ENCODE measurements around the gene BLTP3B.

Gene BLTP3B

DNA sequence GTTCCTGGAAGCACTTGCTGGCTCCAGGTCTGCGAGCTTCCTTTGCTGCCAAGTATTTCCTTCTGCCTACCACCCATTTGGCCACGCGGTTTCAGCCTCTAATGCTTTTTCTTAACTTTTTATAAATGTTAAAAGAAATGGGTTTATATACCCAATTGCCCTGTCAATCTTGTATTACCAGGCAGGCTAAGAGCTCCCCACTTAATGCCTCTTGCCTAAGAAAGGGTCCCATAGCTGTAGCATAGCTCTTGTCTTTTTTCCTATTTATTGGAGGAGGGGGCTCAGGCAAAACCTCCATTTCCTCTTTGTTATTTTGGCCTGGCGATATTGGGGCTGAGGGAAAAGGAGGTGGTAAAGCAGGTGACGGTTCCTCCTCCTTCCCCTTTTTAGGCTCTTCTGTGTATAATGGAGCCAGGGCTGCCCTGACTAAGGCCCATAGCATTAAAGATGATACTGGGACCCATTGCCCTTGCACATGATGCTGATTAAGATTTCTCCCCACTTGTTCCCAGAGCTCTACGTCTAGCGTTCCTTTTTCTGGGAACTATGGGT, 21.6 kb upstream of the BLTP3B start:
- DNase-seq (ENCODE audit: low read depth in 2 of 2), result no peak

DNA sequence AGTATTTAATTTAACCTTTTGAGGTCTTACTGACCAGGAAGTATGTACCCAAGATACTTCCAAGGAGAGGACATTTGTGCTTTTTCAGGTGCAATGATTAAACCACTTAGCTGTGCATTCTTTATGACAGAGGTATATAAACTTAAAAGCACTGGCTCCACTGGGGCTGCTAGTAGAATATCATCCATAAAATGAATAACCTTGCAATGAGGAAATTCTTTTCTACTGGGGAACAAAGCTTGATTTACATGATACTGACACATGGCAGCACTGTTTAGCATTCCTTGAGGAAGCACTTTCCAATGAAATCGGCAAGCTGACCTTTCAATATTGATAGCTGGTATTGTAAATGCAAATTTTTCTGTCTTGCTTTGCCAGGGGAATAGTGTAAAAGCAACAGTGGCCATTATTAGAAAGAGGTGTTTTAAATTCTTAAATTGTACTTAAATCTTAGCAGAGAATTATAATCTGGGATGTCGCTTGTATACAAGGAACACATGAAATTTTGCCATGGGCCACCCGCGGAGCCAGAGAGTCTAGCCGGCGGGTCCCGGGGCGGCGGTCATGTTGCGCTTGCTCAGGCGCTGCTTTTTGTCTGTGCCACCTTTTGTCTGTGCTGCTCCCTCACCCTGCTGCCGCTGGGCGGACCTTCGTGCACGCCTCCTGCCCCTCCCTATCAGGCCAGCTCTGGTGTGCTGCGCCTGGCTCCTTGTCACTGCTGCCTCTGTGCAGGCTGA, 20.9 kb upstream of the BLTP3B start:
- DNase-seq (ENCODE audit: low read depth in 2 of 2), result peak; percentile 25 to 40

DNA sequence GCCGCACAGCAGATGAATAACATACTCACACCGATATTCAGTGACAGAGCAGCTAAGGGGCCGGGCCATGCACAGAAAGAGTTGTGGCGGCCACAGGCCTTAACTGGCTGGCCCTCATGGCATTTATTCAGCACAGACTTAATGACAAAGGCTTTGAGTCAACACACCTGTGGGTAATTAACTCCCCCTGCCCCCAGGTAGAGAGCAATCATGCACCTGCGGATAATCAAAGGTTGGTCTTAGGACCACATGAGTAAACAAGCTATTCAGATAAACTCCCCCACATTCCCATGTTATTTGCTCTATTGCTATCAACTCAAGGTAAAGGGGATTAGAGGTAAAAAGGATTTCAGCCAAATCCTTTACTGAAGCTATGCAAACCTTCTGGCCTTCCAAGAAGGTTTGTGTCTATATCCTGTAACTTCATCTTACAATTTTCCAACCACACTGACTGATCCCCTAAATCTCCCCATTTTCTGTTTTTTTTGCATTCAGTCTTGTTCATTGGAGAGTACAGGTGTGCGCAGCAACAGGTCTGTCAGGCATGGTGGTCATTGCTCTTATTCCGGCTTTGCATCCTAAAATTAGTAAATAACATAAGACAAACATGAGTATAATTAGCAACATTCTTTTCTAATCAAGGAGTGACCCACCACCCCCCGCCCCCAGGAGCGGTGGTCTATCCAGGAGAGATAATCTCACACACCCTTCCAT, 16.9 kb upstream of the BLTP3B start:
- DNase-seq (ENCODE audit: low read depth in 2 of 2), result no peak

DNA sequence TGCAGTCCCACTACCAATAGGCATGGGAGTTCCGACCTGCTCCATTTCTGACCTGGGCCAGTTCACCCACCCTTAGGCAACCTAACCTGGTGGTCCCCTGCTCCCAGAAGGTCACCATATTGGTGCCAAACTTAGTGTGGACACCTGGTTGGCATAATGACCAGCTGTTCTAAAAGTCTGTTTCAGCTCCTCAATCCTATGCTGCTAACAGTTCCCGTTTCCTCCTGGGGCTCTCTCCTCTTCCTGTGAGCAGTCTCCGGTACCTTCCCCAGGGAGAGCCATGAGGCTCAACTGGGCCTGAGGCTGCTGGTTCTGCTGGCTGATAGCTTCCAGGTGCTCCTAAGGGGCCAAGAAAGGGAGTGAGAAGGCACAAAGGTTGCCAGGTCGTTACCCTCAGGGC, 15.9 kb upstream of the BLTP3B start:
- no peak for DNase-seq (ENCODE audit: low read depth in 2 of 2)

DNA sequence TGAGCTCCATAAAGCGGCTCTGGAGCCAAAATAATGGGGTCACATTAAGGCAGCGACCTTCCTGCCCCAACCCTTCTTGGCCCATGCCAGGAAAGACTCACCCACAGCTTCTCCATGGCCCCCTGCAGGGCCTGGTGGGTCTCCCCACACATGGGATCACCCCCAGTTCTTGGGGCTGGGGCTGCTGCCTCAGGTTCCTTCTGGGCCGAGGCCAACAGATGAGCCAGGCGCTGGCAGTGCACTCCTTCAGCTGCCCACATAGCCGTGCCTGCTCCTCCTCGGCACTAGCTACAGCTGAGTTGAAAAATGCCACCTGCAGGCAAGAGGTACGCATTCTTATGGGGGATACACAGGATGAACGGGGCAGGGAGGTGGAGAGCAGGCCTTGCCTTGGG, 14.8 kb upstream of the BLTP3B start:
- no peak for DNase-seq (ENCODE audit: low read depth in 2 of 2)

DNA sequence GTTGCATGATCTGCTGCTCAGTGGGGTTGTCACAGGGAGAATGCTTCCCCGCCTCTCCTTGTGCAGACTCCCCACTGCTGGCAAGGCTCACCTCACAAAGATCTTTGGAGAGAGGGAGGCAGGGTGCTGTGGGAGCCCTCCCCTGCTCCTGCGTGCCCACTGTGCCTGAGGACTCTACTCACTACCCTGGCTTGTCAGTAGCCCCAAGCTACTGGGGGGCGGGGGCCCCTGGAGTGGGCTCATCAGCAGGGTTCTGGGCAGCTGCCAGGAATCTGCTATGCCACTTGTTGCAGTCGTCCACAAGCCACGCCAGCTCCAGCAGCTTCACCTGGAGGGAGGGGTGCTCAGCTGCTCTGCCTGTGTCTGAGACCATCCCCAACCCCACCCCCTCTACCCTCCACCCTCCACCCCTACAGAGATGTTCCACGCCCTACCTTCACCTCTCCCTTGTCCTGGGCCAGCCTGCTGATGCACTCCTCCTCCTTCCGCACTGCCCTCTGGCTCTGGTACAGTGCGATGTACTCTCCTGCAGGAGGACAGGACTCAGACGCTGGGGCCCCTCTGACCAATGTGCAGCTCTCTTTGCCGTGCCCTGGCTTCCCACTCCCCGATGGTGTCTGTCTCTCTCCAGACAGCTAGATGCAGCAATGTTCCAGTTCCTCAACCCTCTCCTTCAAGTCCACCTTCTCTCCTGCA, 14.2 kb upstream of the BLTP3B start:
- no peak for DNase-seq (ENCODE audit: low read depth in 2 of 2)

DNA sequence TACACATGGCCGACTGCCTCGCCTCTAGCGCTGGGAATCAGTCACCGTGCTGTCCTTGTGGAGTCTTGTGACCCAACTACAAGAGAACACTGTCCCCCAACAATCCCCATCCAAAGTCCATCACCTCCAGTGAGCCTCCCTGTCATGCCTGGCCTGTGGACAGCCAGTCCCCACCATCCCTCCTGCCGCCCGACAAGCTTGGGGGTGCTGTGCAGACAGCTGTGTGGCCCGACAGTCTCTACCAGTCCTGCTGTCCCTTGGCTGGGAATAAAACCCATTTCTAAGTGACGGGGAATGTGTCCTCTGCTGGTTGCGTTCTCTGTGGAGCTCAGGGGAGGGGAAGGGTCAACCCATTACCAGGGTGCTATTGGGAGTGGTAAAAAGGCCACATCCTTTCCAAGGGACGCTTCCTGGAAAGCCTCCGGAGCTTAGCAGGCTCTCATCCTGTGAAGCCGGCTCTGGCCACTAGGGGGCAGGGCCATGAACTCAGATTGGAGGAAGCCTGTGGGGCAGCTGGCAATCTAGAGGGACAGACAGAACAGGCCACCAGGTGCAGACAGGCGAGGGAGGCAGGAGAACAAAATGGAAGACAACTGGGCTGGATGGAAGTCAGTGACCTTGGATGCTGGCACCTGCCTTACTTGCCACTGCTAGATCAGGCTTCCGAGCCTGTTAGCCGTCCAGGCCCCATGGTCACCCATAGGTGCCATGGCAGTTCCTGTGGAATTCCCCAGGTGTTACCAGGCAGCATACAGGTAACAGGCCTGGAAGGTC, 12.0 kb upstream of the BLTP3B start:
- peak; percentile 46 to 58 for DNase-seq (ENCODE audit: low read depth in 2 of 2)

DNA sequence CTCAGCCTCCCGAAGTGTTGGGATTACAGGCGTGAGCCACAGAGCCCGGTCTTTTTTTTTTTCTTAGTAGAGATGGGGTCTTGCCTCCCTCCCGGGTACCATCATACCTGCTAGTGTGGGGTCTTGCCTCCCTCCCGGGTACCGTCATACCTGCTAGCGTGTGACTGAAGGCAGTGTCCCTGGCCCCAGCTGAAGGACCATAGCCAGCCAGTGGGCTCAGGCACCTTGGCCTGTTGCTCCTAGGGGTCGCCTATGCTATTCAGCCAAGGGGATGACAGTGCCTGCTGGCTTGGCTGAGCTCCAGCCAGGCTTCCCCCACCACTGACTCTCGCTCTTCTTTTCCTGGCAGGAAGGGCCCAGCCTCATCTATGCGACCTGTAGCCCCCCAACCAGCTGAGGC, 10.5 kb upstream of the BLTP3B start:
- DNase-seq (ENCODE audit: low read depth in 2 of 2), result no peak

DNA sequence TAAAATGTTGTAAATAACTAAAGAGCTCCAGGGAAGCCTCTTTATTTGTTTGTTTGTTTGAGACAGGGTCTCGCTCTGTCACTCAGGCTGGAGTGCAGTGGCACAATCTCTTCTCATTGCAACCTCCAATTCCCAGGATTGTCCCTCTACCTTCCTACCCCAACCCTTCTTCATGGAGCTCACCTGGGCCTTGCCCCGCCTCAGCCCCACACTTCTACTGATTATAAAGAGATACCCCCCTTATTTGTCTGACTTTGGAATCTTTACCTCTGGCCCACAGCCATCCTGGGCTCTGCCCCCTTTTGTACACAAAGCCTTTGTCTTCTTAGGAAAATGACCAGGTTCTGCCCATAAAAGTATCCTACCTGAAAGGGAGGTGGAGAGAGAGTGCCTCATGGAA, 9.1 kb upstream of the BLTP3B start:
- DNase-seq (ENCODE audit: low read depth in 2 of 2), result no peak

DNA sequence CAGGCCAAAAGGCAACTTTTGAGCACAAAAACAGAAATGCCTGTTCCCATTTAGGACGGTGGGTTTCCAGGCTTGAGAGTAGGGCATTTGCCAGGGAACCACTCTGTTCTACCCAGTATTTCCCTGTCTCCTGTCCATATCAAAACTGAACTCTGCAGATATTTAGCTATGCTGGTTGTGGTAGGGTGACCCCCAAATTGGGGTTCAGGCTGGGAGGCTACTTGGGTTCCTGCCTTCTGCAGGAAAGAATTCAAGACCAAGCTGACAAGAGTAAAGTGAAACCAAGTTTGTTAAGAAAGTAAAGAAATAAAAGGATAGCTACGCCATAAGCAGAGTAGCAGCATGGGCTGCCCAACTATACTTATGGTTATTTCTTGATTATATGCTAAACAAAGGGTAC, 3.6 kb upstream of the BLTP3B start:
- DNase-seq (ENCODE audit: low read depth in 2 of 2), result no peak

DNA sequence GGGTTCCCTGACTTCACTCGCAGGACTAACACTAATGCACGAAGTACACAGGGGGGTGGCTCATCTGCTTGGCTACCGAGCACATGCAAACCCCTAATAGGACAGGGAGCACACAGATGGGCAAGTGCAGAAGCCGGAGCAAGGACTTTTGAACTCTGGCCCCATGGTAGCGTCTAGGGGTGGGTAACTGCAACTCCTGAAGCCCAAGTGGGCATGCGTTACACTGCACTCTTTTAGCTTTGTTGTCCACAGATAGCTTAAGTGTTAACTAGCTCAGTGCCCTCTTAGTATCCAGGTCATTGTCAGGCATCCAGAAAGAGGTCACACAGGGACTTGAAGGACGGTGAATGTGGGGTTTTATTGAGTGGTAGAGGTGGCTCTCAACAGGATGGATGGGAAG, 3.0 kb upstream of the BLTP3B start:
- DNase-seq (ENCODE audit: low read depth in 2 of 2), result no peak

DNA sequence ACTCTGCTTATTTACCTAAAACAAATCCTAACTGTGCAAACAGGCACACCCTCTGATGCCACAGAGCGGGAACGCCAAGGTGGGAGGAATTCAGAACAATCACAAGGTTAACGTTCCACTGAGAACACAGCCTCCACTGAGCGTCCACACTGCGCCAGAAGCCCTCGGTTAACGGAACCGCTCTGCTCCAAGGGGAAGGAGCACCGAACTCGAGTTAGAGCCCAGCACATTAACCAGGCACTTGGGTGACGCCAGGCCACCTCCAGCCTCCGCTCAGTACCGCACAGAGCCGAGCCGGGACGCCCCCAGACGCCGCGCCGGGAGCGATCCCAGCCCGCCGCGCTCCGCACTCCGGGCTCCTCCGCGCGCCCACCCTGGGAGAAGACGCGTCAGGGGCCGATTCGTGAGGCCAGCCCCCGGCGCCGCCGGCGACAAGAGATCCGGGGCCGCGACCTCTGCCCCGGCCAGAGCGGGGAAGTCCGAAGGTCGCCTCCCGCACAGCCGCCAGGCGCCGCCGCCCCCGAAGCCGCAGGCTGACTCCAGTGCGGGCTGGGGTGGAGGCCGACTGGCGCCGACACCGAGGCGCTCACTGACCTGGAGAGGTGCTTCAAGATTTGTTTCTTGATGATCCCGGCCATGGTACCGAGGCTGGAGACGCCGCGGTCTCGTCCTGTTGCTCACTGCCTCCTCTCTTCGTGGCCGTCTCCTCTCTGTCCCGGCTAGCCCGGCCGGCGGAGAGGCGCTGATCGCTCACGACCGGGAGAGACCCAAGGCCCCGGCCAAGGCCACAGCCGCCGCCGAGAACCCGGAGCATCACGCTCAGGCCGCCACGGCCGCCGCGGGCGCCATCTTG, 450 bp downstream of the BLTP3B start:
- DNase-seq (ENCODE audit: low read depth in 2 of 2), result peak in 1 of 2 donors; percentile 5

DNA sequence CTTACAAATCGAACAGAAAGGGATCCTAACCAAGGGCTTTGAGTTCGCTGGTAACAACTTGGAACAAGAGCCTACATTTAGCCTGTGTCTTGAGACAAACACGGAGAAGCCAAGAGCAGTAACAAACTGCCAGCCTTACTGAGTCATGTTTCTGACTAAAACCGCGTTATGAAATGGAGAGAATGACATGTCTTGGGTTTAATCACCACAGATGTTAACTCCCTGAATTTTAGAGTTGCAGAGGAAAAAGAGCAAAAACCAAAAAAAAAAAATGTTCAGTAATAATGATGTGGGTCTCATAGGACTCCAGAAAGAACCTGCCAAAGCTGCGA, 1.0 kb downstream of the BLTP3B start:
- no peak for DNase-seq (ENCODE audit: low read depth in 2 of 2)

DNA sequence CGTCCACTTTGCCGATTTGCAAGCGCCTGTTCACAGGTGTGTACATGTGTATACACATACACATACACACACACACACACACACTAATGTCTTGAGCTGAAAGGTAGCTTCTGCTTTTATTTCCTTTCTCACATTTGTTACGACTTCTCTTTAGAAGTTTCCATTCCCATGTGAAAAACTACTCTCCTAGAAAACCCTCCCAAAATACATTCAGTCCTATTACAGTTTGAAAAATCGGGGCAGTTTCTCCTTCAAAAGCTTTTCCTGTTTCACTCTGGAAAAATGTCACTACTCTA, 3.9 kb downstream of the BLTP3B start:
- no peak for DNase-seq (ENCODE audit: low read depth in 2 of 2)

DNA sequence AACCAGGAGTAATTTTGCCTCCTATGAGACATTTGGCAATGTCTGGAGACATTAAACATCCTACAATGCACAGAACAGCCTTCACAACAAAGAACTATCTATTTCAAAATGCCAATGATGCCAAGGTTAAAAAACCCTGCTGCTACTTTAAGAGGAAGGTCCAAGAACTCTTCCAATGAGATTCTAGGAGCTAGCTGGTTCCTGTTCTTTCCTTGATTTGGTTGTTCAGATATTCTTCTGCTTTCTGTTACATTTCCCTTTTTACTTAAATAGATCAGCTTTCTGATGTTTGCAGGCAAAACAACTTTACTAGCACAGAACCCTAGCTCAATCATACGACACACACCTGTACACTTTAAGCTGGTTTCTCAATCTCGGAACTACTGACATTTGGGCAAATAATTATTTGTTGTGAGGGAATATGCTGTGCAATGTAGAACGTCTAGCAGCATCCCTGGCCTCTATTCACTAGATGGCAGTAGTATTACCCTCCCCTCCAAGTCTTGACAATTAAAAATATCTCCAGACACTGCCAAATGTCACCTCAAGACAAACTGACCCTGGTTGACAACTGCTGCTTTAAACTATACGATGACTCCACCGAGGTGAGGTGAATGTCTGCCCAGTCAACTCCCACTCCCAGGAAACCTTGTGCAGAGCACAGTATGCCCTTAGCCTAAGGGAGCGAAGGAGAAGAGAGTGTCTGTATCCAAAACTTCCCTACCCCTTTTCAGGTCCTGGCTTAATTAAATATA, 4.4 kb downstream of the BLTP3B start:
- no peak for DNase-seq (ENCODE audit: low read depth in 2 of 2)

DNA sequence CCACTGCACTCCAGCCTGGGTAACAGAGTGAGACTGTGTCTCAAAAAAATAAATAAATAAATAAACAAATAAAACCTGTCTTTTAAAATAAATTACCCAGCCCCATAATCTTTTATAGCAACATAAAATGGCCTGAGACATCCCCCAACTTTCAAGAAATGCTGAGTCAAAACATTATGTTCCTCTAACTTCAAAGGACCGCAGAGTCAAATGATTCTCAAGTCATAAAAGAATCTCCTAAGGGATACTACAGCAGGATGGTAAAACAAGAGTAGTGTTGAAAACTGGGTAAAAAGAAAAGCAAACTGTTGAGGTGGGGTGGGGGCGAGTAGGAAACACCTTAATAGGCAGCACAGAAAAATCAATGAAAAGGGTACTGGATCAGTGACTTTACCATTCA, 9.5 kb downstream of the BLTP3B start:
- no peak for DNase-seq (ENCODE audit: low read depth in 2 of 2)

DNA sequence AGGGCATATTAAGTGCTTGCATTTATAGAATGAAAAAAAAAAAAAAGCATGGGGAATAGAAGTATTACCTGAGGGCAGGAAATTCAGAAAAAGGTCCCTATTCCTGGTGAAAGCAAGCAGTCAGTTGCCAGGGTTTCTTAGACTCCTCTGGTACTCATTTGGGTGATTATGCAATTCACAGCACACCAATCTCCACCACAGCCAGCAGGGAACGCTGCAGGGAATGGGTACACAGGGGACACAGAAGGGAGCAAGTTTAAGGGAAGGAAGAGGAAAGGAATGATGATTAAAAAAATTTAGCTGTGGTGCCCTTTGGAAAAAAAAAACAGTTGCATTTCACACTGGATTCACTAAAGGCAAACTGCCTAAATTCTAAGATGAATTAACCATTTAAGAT, 14.2 kb downstream of the BLTP3B start:
- no peak for DNase-seq (ENCODE audit: low read depth in 2 of 2)

DNA sequence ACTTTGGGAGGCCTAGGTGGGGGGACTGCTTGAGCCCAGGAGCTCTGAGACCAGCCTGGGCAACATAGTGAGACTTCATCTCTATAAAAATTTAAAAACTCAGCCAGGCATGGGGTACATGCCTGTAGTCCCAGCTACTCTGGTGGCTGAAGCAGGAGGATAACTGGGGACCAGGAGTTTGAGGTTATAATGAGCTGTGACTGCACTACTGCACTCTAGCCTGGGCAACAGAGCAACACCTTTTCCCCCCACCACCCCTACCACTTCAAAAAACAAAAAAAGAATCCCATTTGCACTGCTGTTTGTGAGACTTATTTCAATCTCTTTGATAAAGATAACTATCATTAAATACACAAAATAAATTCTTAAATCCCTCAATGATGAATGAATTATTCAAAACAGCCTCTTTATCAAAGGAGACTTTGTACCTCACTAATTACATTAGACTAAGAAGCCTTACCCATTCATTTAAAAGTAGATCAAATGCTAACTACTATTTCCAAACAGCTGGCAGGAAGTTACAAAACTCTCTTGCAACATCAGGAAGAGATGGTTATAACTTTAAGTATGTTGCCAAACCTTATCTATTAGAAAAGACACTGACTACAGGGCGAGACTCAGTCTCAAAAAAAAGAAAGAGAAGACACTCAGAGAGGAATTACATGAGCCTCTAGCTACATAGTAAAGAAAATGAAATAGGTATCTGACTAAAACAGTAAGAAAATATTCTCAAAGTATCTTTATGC, 14.7 kb downstream of the BLTP3B start:
- no peak for DNase-seq (ENCODE audit: low read depth in 2 of 2)

DNA sequence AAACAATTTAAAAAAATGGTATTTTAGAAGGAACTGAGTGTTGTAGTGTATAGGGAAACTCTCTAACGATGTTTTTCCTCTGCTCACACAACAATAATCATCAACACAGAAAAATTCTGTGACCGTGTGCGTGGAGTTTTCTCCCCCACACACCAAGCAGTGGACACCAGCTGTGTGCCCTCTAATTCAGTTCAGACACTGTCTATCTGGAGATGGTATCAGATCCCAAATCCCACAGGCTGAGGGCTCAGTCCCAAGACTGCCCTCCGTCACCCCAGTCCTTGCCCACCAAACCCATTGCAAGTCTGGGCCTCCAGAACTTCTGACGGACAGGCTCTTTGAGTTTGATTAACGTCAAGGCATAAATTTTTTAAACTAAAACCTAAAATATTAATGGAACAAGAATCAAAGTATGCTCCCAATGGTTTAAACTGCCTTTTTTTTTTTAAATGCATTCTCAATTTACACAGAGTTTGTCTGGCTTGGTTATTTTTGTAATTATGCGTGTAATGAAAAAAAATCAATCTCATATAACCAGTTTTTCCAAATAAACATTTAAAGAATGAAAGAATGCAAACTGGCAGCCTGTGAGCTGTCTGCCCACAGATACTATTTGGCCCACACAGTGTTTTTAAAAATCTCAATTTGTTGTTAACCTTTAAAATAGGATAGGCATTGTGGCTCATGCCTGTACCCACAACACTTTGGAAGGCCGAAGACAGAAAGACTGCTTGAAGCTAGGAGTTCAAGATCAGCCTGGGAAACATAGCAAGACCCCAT, 19.2 kb downstream of the BLTP3B start:
- no peak for DNase-seq (ENCODE audit: low read depth in 2 of 2)

All from stimulated activated CD8-positive, alpha-beta memory T cell treated with anti-CD3 and anti-CD28 coated beads, Interleukin-7, amount 100 ng/mL, for 1 hour (primary cell).